Fibroblast of peridontal ligament (primary cell): ENCODE measurements around the gene IGSF5.
"Not testable (repeated sequence)": the region's sequence is repeated elsewhere in the genome, so short reads cannot be mapped to it uniquely, and the experiment has no call there.

Experiments
- DNase-seq: peaks from one replicate; pipeline ENCODE4 v3.0.0-alpha.2; 2010; ENCODE audit errors: extremely low read depth

IGSF5 gene

GRCh38 chr21:39738566-39738965 lies 6.4 kb upstream of the IGSF5 start:
- DNase-seq = no peak

DNA sequence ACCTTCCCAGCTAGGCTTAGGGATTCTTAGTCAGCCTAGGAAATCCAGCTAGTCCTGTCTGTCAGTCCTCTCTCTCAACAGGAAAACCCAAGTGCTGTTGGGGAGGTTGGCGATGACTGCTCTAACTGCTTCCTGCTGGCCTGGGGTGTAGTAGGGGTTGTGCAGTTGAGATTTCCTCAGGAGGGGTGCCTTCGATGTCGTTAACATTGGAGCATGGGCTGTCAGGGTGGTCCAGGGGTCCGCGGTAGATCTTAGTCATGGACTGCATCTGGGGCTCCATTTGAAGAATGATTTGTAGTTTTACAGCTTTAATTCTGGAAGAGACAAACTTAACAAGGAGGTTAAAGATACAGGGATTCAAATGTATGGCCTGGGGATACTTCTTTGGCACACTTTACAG lies 5.5 kb upstream of the IGSF5 start:
- not testable (repeated sequence) for DNase-seq

- not testable (repeated sequence) for DNase-seq
Observed at GRCh38 chr21:39742561-39742960, 2.4 kb upstream of the IGSF5 start.

DNA sequence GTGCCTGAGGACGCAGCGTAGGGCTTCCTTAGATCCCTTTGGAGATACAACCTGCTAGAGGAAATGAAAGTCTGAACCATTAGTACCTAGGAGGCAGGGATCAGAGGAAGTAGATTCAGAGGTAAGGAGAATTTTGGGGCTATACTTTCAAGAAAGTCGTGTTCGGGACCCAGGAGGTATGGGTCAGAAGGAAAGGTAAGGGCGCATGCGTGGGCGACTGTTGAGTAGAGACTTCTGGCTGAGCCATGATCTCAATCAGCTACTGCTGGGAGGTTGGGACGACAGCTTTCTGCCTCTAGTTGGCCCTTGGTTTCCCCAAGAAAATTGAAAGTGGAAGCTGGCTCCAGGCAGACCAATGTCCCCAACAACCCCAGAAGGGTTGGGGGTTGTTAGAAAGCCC lies 349 bp downstream of the IGSF5 start:
- DNase-seq = not testable (repeated sequence)

GRCh38 chr21:39750670-39751069 lies 5.7 kb downstream of the IGSF5 start:
- DNase-seq = no peak

DNA sequence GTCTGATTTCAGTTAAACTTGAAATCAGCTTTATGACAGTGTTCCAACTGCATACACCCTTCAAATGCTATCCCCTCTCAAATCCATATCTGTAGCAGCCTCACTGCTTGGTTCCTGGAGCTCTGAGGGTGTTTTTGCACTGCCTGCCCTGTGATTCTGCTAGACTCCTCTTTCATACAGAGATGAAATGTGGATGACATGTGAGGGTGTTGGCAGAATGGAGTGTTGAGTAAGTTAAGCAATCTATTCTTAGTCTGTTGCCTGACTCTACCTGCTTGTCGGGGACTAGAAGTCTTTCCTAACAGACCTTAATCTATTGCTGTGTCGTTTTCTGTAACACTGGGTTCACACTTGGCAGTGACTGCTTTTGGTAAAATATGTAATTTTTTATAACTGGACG lies 9.8 kb downstream of the IGSF5 start:
- no peak for DNase-seq

DNA sequence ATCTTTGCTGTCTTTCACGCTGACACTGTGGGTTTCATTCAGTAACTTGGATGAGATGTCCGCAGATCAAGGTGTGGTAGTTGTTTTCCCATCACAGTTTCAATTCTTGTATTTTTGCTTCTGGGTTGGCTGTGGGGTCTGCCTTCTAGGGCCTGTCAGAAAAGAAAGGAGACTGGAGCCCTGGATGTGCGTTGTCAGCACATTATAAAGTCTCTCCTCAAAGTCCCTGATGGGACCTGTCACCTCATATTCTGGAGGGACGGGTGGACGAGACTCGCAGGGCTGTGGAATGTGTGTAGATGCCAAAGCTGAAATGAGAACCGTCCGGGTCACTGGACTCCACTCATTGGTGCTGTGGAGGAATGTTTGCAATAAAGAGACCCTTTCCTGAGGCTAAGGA lies 11.3 kb downstream of the IGSF5 start:
- no peak for DNase-seq

DNA sequence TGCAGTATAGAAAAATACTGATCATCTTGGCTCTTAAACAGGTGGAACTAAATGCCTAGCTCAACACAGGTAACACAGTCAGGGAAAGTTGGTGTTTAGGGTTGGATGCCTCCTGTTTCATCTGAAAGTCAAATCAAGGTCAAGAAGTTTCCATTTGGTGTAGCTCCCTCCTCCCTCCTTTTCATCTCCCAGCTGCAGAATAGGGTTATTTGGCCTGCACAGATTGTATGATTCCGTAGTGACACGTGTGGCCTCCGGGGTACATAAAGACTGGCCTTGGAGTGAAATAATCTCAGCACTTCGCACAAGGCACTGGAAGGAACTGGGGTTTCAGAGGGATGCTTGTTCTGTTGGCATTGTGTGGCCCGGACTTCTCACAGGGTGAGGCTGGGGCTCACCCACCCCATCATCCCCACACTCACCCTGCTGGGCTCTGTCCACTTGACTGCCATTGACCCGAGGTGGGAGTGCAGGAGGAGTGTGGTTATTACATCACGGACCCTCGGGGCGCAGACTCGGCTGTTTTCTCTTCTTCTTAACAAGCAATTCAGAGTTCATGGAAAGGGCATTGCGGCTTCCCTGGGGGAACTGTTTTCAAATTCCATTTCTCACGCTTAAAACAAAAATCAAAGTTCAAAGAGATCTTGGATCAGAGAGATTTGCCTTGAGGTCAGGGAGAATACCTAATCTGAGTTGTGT lies 18.4 kb downstream of the IGSF5 start:
- DNase-seq = no peak

- DNase-seq = no peak
Observed at GRCh38 chr21:39774227-39774626, 29.2 kb downstream of the IGSF5 start.

DNA sequence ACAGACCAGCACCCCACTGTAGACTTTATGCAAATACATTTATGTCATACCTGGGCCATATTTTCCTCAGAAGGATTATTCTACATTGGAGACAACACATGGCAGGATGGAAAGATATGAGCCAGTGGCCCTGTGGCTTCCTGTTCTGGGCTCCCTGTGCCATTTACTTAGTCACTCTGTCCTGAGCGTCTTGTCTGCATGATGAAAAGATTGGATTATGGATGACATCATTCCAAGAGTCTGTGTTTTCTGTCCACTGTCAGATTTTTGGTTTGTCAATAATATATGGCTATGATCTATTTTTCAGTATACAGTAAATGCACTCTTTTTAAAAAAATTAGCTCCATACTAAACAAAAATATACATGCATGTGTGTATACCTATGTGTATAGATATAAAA lies 30.8 kb downstream of the IGSF5 start:
- no peak for DNase-seq

GRCh38 chr21:39776589-39776988 lies 31.6 kb downstream of the IGSF5 start:
- DNase-seq = no peak

DNA sequence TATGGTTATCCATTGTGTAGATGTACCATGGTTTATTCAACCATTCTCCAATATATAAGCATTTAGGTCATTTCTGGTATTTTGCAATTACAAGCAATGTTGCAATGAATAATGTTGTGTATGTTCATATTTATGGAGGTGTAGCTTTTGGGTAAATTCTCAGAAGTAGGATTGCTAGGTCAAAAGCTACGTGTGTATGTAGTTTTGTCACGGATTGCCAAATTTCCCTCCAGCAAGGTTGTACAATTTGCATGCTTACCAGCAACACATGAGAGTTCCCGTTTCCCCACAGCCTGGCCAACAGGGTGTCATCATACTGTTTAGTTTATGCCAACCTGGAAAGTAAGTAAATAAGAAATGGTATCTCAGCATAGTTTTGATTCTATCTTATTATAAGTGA lies 36.3 kb downstream of the IGSF5 start:
- no peak for DNase-seq

DNA sequence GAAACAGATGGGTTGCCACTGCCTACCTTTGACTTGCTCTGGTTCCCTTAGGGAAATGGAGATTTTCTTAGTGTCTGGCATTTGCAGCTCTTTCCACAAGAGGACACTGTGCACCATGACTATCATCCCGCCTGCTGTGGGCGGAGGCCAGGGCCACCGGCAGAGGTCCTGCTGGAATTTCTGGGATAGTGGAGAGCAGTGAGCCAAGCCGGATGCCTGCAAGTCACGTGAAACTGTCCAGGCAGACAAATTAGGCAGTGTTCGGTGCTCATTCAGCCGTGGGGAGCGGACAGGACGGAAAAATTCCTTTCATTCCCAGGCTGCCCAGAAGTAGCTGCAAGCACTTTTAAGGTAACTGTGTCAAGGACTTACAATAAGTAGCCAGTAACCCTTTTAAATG lies 43.4 kb downstream of the IGSF5 start:
- DNase-seq = peak; percentile 0

DNA sequence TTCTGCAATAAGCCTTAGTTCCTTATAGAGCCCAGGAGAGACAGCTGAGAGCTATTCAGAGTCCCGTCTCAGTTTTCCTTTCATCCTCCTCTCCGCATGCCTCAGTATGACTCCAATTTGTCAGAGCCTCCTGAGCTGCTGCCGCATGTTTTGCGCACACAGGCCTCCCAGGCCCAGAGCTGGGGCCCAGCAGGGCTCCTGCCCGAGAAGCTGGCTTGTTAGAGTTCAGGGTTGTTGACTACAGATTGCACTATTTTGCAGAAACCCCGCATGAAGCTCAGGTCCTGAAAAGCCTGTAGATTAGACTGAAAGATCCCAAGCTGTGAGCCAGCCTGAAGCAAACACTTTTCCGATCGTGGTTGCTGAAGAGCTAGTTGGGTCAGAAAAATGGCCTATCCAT lies 51.5 kb downstream of the IGSF5 start:
- no peak for DNase-seq

- DNase-seq = no peak
Observed at GRCh38 chr21:39799178-39799577, 54.2 kb downstream of the IGSF5 start.

- no peak for DNase-seq
Observed at GRCh38 chr21:39800311-39800710, 55.3 kb downstream of the IGSF5 start.

DNA sequence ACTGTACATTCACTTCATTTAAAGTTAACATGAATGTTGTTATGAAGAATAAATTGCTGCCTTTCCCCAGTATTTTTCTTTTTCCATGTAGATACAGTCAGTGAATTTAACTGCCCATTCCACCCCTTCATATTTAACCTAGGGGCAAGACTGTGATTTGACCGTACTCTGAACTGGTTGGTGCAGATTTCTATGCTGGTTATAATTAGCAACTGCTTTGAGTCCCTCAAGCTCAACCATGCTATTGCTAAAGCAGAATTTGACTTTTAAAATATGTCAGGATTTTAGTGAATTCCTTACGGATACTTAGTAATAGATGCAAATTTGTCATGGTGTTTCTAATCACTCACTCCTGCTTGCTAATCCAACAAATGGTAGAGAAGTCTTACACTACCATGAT lies 57.2 kb downstream of the IGSF5 start:
- DNase-seq = no peak

GRCh38 chr21:39803393-39803792 lies 58.4 kb downstream of the IGSF5 start:
- no peak for DNase-seq

DNA sequence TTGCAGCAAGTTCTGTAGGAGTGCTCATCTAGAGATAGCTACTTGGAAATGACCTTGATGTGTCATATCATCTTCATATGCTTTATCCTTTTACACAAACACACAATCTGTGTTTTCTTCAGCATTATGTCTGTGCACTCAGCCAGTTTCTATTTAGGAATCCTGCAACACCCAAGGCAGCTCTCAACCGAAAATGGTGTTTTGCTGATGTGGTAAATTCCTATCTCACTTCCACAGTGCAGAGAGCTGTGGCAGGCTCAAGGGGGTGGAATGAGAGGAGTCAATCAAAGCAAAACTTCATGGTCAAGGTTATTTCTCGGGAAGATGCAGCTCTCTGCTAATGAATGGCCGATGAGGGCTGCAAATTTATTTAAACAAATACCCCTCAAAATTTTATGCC lies 59.3 kb downstream of the IGSF5 start:
- DNase-seq = no peak

- no peak for DNase-seq
Observed at GRCh38 chr21:39805983-39806382, 61.0 kb downstream of the IGSF5 start.

DNA sequence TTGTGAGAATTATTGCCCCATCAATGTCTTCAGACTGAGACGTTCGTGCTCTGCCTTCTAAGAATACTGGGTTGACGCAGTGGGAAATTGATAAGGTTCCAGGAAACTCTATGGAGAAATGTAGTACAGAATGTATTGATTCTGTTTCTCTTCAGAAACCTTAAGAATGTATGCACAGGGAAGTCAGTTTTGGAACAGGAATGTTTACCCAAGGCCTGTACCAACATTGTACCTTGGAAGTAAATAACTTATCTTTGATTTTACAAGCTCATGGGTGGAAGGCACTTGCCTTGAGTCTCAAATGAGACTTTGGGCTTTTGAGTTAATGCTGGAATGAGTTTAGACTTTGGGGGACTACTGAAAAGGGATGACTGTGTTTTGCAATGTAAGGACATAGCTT lies 62.8 kb downstream of the IGSF5 start:
- DNase-seq = no peak

GRCh38 chr21:39809936-39810335 lies 65.0 kb downstream of the IGSF5 start:
- no peak for DNase-seq

DNA sequence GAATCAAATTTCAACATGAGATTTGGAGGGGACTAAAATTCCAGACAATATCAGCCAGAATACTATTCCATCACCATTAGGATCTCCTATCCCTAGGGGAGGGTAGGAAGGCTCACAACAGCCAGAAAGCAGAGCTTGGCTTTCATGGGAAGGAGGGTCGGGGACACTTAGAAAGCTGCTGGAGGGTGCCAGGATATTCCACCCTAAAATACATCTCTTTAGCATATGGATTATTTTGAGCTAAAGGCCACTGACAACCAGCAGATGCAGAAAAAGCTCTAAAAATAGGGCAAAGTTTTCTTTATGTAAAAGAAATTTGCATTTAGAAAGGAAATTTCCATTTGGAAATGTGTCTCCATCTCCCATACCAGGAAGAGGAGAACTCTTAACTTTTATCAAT lies 68.0 kb downstream of the IGSF5 start:
- DNase-seq = no peak

GRCh38 chr21:39818557-39818956 lies 73.6 kb downstream of the IGSF5 start:
- no peak for DNase-seq
